Activated CD8-positive, alpha-beta memory T cell treated with anti-CD3 and anti-CD28 coated beads, Interleukin-2, amount 50 U/mL, for 24 hours (primary cell): ENCODE results near the gene LMNTD2.

ENCODE experiments used
- DNase-seq: peaks from one replicate; pipeline ENCODE4 v3.0.0-alpha.2; 2020; ENCODE audit errors: extremely low read depth

LMNTD2 gene

GRCh38 chr11:568306-569157, 8.0 kb upstream of the LMNTD2 start:
- DNase-seq: peak; percentile 66

GRCh38 chr11:567629-568292, 7.2 kb upstream of the LMNTD2 start:
- DNase-seq: no peak

GRCh38 chr11:567011-567628, 6.6 kb upstream of the LMNTD2 start:
- DNase-seq: no peak

GRCh38 chr11:565921-566509, 5.5 kb upstream of the LMNTD2 start:
- DNase-seq: no peak

GRCh38 chr11:563812-564578, 3.5 kb upstream of the LMNTD2 start:
- DNase-seq: no peak

GRCh38 chr11:563066-563811, 2.7 kb upstream of the LMNTD2 start:
- DNase-seq: no peak

- DNase-seq: no peak
Measured at GRCh38 chr11:562046-562645, 1.6 kb upstream of the LMNTD2 start.

- no peak for DNase-seq
Measured at GRCh38 chr11:561148-562003, 838 bp upstream of the LMNTD2 start.

- no peak for DNase-seq
Measured at GRCh38 chr11:559712-560304, 730 bp downstream of the LMNTD2 start.

GRCh38 chr11:559020-559620, 1.4 kb downstream of the LMNTD2 start:
- no peak for DNase-seq

- no peak for DNase-seq
Measured at GRCh38 chr11:558503-558902, 2.0 kb downstream of the LMNTD2 start.

- DNase-seq: no peak
Measured at GRCh38 chr11:557328-558132, 3.0 kb downstream of the LMNTD2 start.

GRCh38 chr11:556662-557256, 3.8 kb downstream of the LMNTD2 start:
- DNase-seq: no peak

- no peak for DNase-seq
Measured at GRCh38 chr11:555780-556661, 4.5 kb downstream of the LMNTD2 start.

- no peak for DNase-seq
Measured at GRCh38 chr11:555227-555779, 5.2 kb downstream of the LMNTD2 start.
